Uterus (tissue), 2 donors: Measurements from ENCODE around the gene HDDC2.

Source experiments
- POLR2A ChIP-seq, 2 donors: fragments of 450-650 bp; IDR thresholded peaks; one replicate each; pipeline ENCODE4 v1.6.1; 2016; ENCODE audit warnings: antibody characterized with exemption in 2 of 2, mild to moderate bottlenecking in 1 of 2, moderate library complexity in 1 of 2
- TF ChIP-seq, protein P1 (sequence below), 4 experiments: fragments of 200-600 bp in 2 of 4; fragments of 450-650 bp in 2 of 4; sonication (generic) in 2 of 4; IDR thresholded peaks; one replicate each; pipeline ENCODE4 v1.5.1; 2016 to 2019; ENCODE audit warnings: antibody characterized with exemption in 4 of 4, mild to moderate bottlenecking in 2 of 4, moderate library complexity in 1 of 4

DNA sequence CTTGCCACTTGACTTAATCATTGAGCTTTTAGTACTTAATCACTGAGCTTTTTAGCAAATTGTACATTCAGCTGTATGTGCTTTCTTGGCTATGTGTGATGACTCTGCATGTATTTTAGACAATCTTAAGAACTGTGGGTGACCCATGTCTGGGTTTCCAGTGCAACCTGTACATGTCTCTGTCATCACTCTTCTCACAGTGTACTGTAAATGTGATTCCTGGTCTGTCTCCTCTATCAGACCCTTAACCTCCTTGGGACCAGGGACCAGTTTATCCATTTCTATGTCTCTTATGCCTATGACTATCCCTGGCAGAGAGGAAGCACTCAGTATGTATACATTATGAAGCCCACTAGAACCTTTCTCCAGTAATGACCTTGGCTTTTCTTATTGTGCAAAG is 36.6 kb upstream of the HDDC2 start:
- no peak for TF ChIP-seq POLR2A (IDR thresholded peaks at IDR 0.05)
- TF ChIP-seq, protein P1, sequence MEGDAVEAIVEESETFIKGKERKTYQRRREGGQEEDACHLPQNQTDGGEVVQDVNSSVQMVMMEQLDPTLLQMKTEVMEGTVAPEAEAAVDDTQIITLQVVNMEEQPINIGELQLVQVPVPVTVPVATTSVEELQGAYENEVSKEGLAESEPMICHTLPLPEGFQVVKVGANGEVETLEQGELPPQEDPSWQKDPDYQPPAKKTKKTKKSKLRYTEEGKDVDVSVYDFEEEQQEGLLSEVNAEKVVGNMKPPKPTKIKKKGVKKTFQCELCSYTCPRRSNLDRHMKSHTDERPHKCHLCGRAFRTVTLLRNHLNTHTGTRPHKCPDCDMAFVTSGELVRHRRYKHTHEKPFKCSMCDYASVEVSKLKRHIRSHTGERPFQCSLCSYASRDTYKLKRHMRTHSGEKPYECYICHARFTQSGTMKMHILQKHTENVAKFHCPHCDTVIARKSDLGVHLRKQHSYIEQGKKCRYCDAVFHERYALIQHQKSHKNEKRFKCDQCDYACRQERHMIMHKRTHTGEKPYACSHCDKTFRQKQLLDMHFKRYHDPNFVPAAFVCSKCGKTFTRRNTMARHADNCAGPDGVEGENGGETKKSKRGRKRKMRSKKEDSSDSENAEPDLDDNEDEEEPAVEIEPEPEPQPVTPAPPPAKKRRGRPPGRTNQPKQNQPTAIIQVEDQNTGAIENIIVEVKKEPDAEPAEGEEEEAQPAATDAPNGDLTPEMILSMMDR (IDR thresholded peaks at IDR 0.05): no peak
